H1 (cell line): ENCODE measurements around the gene CCDC59.
A peak's percentile ranks its signal among the peaks of the same experiment; 100 is the strongest.

ENCODE experiments used
- CREB1 ChIP-seq: IDR thresholded peaks from 2 replicates; pipeline ENCODE4 v1.6.1; 2012; ENCODE audit warnings: inconsistent platforms
- EZH2 ChIP-seq: fragments of 200-600 bp; sonication (generic); IDR thresholded peaks from 2 replicates; pipeline ENCODE4 v1.7.1; 2012; ENCODE audit warnings: low read depth, mild to moderate bottlenecking, moderate library complexity, low read length, inconsistent platforms; ENCODE audit not compliant: severe bottlenecking
- KDM4A ChIP-seq: IDR thresholded peaks from one replicate; pipeline ENCODE4 v1.7.1; 2012; ENCODE audit warnings: low read depth, mild to moderate bottlenecking, moderate library complexity, low read length, inconsistent platforms; ENCODE audit not compliant: severe bottlenecking
- KDM5A ChIP-seq: fragments of 200-600 bp; IDR thresholded peaks from 2 replicates; pipeline ENCODE4 v1.7.1; 2012; ENCODE audit warnings: mild to moderate bottlenecking, low read length, inconsistent platforms, mixed read lengths
- POLR2A ChIP-seq, 2 experiments: IDR thresholded peaks; 1 replicate in 1 of 2; 2 replicates in 1 of 2; pipeline ENCODE4 v1.6.1; 2011; ENCODE audit warnings: low read depth in 2 of 2, low read length in 2 of 2, mild to moderate bottlenecking in 2 of 2; ENCODE audit errors: control extremely low read depth in 1 of 2
- POLR2AphosphoS5 ChIP-seq: IDR thresholded peaks from 2 replicates; pipeline ENCODE4 v1.6.1; 2011; ENCODE audit warnings: low read depth, low read length
- RAD21 ChIP-seq, 2 experiments: IDR thresholded peaks in 1 of 2; conservative IDR thresholded peaks in 1 of 2; 2 replicates each; pipeline ENCODE4 v1.6.1; 2011; ENCODE audit warnings: low read depth in 2 of 2, low read length in 2 of 2, improper control_type of control experiment in 1 of 2, inconsistent platforms in 1 of 2, mild to moderate bottlenecking in 1 of 2, moderate library complexity in 1 of 2
- YY1 ChIP-seq: IDR thresholded peaks from 2 replicates; pipeline ENCODE4 v1.6.1; 2011; ENCODE audit warnings: low read depth, mild to moderate bottlenecking, low read length
- TF ChIP-seq, protein P1 (sequence below), 3 experiments: IDR thresholded peaks; 1 replicate in 2 of 3; 2 replicates in 1 of 3; pipeline versions ENCODE4 v1.5.1 to v1.6.1; 2011; ENCODE audit warnings: low read length in 3 of 3, mild to moderate bottlenecking in 3 of 3, inconsistent platforms in 2 of 3, low read depth in 1 of 3, moderate library complexity in 1 of 3; ENCODE audit not compliant: insufficient read depth in 1 of 3; ENCODE audit errors: control extremely low read depth in 1 of 3
- TF ChIP-seq, protein P2 (sequence below): IDR thresholded peaks from 2 replicates; pipeline ENCODE4 v1.6.1; 2011; ENCODE audit warnings: low read depth, mild to moderate bottlenecking, low read length; ENCODE audit not compliant: insufficient read depth

DNA sequence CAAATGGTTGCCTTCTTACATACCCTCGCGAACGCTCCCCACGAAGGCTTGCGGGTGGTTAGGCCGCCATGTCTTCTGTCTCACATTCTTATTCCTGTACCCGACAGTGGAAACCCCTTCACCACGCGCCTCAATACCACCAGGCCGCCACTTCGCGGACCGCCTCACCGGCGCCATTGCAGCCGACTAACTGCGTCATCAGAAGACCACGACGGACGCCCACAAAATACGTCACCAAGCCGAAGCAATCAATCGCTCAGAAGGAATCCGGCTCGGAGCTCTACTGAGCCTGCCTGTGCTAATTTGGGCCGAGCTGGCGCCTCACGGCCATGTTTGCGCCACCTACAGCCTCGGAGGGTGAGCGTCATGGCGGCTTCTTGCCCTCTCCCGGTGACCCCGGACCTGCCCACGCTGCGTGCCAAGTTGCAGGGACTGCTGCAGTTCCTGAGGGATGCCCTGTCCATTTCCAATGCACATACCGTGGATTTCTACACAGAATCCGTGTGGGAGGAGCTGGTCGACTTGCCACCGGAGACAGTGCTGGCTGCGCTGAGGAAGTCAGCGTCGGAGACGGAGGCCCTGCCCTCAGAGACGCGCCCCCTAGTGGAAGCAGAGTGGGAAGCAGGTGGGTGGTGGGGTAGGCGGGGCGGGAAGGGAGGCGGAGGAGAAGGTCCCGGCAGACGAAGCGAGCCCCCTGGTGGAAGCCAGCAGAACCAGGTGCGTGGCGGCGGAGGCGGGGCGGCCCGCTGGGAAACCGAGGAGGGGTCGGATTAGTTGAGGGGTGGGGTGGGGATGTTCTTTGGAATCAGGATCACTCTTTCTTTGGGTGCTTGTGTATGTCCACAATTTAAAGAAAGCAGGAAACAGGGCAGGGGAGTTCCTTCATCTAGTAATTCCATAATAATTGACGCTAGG is at the start of gene CCDC59, which contains the start of gene METTL25:
- TF ChIP-seq YY1 (peak; percentile 98), RAD21 (IDR thresholded peaks at IDR 0.05 in 1 of 2, conservative IDR thresholded peaks at IDR 0.05 in 1 of 2; ENCODE audit: low read depth in 2 of 2, low read length in 2 of 2) (peak; percentile 44 to 47), POLR2A (IDR thresholded peaks at IDR 0.05; ENCODE audit: control extremely low read depth in 1 of 2, low read depth in 2 of 2, low read length in 2 of 2) (peak; percentile 89 to 96), KDM4A (peak; percentile 99), KDM5A (peak; percentile 99), EZH2 (no peak), CREB1 (peak; percentile 100), POLR2AphosphoS5 (peak; percentile 99)
- TF ChIP-seq, protein P1, sequence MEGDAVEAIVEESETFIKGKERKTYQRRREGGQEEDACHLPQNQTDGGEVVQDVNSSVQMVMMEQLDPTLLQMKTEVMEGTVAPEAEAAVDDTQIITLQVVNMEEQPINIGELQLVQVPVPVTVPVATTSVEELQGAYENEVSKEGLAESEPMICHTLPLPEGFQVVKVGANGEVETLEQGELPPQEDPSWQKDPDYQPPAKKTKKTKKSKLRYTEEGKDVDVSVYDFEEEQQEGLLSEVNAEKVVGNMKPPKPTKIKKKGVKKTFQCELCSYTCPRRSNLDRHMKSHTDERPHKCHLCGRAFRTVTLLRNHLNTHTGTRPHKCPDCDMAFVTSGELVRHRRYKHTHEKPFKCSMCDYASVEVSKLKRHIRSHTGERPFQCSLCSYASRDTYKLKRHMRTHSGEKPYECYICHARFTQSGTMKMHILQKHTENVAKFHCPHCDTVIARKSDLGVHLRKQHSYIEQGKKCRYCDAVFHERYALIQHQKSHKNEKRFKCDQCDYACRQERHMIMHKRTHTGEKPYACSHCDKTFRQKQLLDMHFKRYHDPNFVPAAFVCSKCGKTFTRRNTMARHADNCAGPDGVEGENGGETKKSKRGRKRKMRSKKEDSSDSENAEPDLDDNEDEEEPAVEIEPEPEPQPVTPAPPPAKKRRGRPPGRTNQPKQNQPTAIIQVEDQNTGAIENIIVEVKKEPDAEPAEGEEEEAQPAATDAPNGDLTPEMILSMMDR (IDR thresholded peaks at IDR 0.05; ENCODE audit: control extremely low read depth in 1 of 3, insufficient read depth in 1 of 3, low read depth in 1 of 3, low read length in 3 of 3) = peak; percentile 66 to 95 (median 88)
- TF ChIP-seq, protein P2, sequence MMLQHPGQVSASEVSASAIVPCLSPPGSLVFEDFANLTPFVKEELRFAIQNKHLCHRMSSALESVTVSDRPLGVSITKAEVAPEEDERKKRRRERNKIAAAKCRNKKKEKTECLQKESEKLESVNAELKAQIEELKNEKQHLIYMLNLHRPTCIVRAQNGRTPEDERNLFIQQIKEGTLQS = peak; percentile 94
